ENCODE results near the gene FMN1.

DNA sequence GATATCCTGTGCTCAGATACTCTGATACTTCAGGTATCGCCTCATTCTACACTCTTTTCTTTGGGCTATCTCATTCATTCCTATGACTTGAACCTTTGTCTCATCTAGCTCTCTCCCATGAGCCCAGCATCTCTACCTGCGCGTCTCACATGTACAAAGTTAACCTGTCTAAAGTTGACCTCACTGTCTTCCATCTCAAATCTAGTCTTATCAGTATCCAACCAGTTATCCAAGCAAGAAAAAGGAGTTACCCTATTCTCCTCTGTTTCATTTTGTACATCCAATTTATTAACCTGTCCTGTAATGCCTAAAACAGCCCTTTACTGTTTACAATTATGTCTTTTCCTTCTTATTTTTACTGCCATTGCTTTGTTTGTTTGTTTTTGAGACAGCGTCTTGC, 342.5 kb downstream of the FMN1 start:
- no peak for TF ChIP-seq POLR2A (IDR thresholded peaks at IDR 0.05)
- TF ChIP-seq, protein P1, sequence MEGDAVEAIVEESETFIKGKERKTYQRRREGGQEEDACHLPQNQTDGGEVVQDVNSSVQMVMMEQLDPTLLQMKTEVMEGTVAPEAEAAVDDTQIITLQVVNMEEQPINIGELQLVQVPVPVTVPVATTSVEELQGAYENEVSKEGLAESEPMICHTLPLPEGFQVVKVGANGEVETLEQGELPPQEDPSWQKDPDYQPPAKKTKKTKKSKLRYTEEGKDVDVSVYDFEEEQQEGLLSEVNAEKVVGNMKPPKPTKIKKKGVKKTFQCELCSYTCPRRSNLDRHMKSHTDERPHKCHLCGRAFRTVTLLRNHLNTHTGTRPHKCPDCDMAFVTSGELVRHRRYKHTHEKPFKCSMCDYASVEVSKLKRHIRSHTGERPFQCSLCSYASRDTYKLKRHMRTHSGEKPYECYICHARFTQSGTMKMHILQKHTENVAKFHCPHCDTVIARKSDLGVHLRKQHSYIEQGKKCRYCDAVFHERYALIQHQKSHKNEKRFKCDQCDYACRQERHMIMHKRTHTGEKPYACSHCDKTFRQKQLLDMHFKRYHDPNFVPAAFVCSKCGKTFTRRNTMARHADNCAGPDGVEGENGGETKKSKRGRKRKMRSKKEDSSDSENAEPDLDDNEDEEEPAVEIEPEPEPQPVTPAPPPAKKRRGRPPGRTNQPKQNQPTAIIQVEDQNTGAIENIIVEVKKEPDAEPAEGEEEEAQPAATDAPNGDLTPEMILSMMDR (IDR thresholded peaks at IDR 0.05): no peak
